Fibroblast of lung (primary cell): ENCODE measurements around the gene HP. TPM values are rescaled to one million over a fixed set of nuclear protein-coding genes. Genes with fewer than 3 reads are reported as not detected.
A peak's percentile ranks its signal among the peaks of the same experiment; 100 is the strongest.
"Not testable (repeated sequence)": the region's sequence is repeated elsewhere in the genome, so short reads cannot be mapped to it uniquely, and the experiment has no call there.

ENCODE experiments used
- DNase-seq, 2 donors: peaks; one replicate each; pipeline versions ENCODE4 v3.0.0 to v3.0.0-alpha.2; 2010; ENCODE audit warnings: low read depth in 2 of 2
- H2AFZ ChIP-seq: 2 replicates; pipeline ENCODE4 v1.5.1; 2012; ENCODE audit warnings: low read length, control low read depth, inconsistent platforms
- H3K27ac ChIP-seq: 2 replicates; pipeline ENCODE4 v1.5.1; 2011; ENCODE audit warnings: low read length, control low read depth; ENCODE audit not compliant: insufficient read depth
- H3K27me3 ChIP-seq: 2 replicates; pipeline ENCODE4 v1.5.1; 2011; ENCODE audit warnings: mild to moderate bottlenecking, low read length; ENCODE audit not compliant: control insufficient read depth, insufficient read depth
- H3K36me3 ChIP-seq: 2 replicates; pipeline ENCODE4 v1.5.1; 2011; ENCODE audit warnings: low read length; ENCODE audit not compliant: control insufficient read depth, insufficient read depth
- H3K4me1 ChIP-seq: 2 replicates; pipeline ENCODE4 v1.5.1; 2011; ENCODE audit warnings: low read length; ENCODE audit not compliant: control insufficient read depth, insufficient read depth; ENCODE audit errors: extremely low read depth
- H3K4me2 ChIP-seq: 2 replicates; pipeline ENCODE4 v1.5.1; 2011; ENCODE audit warnings: low read length, control low read depth; ENCODE audit not compliant: insufficient read depth; ENCODE audit errors: extremely low read depth
- H3K4me3 ChIP-seq, 4 experiments: fragments of 200-600 bp in 1 of 4; sonication (generic) in 1 of 4; replicated peaks in 1 of 4; 2 replicates each; pipeline ENCODE4 v1.5.1; 2011 to 2016; ENCODE audit warnings: low read length in 4 of 4, low read depth in 3 of 4, mild to moderate bottlenecking in 3 of 4, control low read depth in 2 of 4, inconsistent platforms in 1 of 4, mixed read lengths in 1 of 4; ENCODE audit not compliant: insufficient read depth in 1 of 4; ENCODE audit errors: control extremely low read depth in 1 of 4
- H3K79me2 ChIP-seq: 2 replicates; pipeline ENCODE4 v1.5.1; 2012; ENCODE audit warnings: mild to moderate bottlenecking, low read length, inconsistent platforms; ENCODE audit not compliant: control insufficient read depth, insufficient read depth
- H3K9ac ChIP-seq: 2 replicates; pipeline ENCODE4 v1.5.1; 2011; ENCODE audit warnings: mild to moderate bottlenecking, low read length, control low read depth; ENCODE audit not compliant: insufficient read depth
- H3K9me3 ChIP-seq: 2 replicates; pipeline ENCODE4 v1.5.1; 2012; ENCODE audit warnings: low read depth, low read length; ENCODE audit not compliant: control insufficient read depth, insufficient read depth
- H4K20me1 ChIP-seq: 2 replicates; pipeline ENCODE4 v1.5.1; 2011; ENCODE audit warnings: low read length; ENCODE audit not compliant: control insufficient read depth, insufficient read depth; ENCODE audit errors: extremely low read depth
- CTCF ChIP-seq, 2 donors: IDR thresholded peaks in 1 of 2; conservative IDR thresholded peaks in 1 of 2; 1 replicate in 1 of 2; 2 replicates in 1 of 2; pipeline ENCODE4 v1.5.1; 2011 to 2012; ENCODE audit warnings: low read length in 2 of 2, control low read depth in 1 of 2, inconsistent platforms in 1 of 2, low read depth in 1 of 2, mild to moderate bottlenecking in 1 of 2
- EZH2 ChIP-seq: IDR thresholded peaks from 2 replicates; pipeline ENCODE4 v1.5.1; 2012; ENCODE audit warnings: low read length, control low read depth, mild to moderate bottlenecking; ENCODE audit errors: missing control alignments
- polyA plus RNA-seq, 2 donors: library from polyadenylated mRNA; depleted of rRNA in 1 of 2; stranded (reverse) in 1 of 2; unstranded in 1 of 2; fragments of >200 nt; gene quantifications; 2 replicates each; pipeline ENCODE4 v1.2.1, GENCODE V29; 2011 to 2012; ENCODE audit warnings: missing spikeins in 1 of 2
- total RNA-seq: library from RNA; depleted of rRNA; stranded (reverse); fragments of >200 nt; gene quantifications from 2 replicates; pipeline ENCODE4 v1.2.1, GENCODE V29; 2014

The HP gene
- total and polyA plus RNA-seq, 2 donors (not counting 1 experiment from before 2014, with no cell fraction given): not detected

- no peaks in the 10 kb centered on the region for H3K27me3 ChIP-seq
- no peak for DNase-seq
- no peak for TF ChIP-seq EZH2
- TF ChIP-seq CTCF (conservative IDR thresholded peaks at IDR 0.05 in 1 of 2, IDR thresholded peaks at IDR 0.05 in 1 of 2; ENCODE audit: low read depth in 1 of 2, low read length in 2 of 2): no peak
These were observed 14.6 kb downstream of the HP start for GRCh38 chr16:72068930-72069329.

DNA sequence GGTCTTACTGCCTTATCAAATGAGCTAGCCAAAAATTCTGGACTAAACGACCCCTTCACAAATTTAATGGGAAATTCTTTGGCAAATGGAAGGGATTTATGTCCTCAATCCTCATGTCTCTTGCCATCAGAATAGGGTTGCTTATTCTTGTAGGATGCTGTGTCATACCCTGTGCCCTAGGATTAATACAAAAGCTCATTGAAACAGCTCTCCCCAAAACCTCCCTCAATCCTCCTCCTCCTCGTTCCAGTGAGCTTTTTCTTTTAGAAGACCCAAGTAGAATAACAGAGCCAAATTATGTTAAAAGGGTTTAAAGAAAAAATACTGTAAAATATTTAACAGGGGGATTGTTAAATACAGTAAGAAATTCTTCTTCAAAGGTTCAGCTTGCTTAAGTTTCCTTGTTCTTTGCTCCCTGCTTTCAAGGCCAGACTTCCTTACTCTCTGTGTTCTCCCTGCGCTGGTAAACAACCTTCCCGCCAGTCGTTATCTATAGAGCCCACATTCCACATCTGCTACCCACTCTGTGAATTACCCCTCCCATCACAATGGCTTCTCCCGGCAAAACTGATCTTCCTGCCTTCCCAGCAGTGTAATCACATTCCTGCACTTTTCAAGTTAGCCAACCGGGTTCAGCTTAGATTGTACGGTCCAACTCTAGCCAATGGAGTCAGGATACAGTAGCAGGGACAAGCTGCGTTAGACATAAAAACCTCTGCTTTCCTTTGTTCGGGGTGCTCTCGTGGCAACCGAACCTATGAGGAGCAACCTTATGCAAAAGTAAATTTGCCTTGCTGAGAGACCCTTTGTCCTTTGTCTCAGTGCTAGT, 18.4 kb downstream of the HP start:
- Histone ChIP-seq H3K9ac (no peak overlapping the region), H3K4me1 (no peaks in the 10 kb centered on the region), H3K79me2 (no peaks in the 10 kb centered on the region), H4K20me1 (no peaks in the 10 kb centered on the region), H3K4me3 (no peak overlapping the region), H3K36me3 (no peaks in the 10 kb centered on the region), H2AFZ (no peak overlapping the region), H3K27ac (no peak overlapping the region), H3K9me3 (no peaks in the 10 kb centered on the region), H3K27me3 (no peaks in the 10 kb centered on the region), H3K4me2 (no peak overlapping the region)
- no peak for TF ChIP-seq CTCF (conservative IDR thresholded peaks at IDR 0.05 in 1 of 2, IDR thresholded peaks at IDR 0.05 in 1 of 2; ENCODE audit: low read depth in 1 of 2, low read length in 2 of 2)
- no peak for TF ChIP-seq EZH2
- peak; percentile 23 to 49 for DNase-seq

More at GRCh38 chr16:72068930-72069329, 14.6 kb downstream of the HP start:
- H3K9ac ChIP-seq: no peak overlapping the region
- H2AFZ ChIP-seq: no peak overlapping the region
- H3K4me3 ChIP-seq: no peak overlapping the region
- no peaks in the 10 kb centered on the region for H3K9me3 ChIP-seq
- no peaks in the 10 kb centered on the region for H3K36me3 ChIP-seq
- H3K79me2 ChIP-seq: no peaks in the 10 kb centered on the region
- no peaks in the 10 kb centered on the region for H4K20me1 ChIP-seq
- no peaks in the 10 kb centered on the region for H3K4me1 ChIP-seq
- H3K27ac ChIP-seq: no peak overlapping the region
- H3K4me2 ChIP-seq: no peak overlapping the region

DNA sequence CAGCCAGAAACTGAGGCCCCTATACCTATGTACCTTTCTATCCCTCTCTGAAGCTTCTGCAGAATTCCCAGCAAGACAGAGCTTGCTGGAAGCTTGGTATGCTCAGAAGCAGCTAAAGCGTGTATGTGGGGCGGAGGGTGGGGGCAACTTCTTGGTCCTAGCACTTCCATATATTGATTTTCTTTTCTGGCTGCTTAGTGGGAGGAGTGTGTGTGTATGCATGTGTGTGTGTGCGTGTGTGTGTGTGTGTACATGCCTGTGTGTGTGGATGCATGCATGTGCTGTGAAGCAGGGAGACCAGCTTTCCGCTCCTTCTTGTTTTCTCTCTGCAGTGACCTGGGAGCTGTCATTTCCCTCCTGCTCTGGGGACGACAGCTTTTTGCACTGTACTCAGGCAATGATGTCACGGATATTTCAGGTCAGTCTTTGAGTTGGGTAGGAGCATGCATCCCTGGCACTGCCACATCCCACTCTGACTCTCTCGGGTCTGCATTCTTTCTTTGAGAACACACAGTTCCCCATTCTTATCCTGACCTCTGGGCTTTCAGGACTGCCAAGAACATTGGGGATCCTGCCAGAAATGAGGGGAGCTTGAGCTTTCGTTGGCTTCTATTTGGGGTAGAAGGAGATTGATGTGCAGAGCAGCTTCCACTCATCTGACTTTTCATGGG, 19.4 kb downstream of the HP start:
- Histone ChIP-seq H3K4me1 (no peaks in the 10 kb centered on the region), H3K9me3 (no peaks in the 10 kb centered on the region), H3K36me3 (no peaks in the 10 kb centered on the region), H4K20me1 (no peaks in the 10 kb centered on the region), H3K27ac (no peak overlapping the region), H3K9ac (no peak overlapping the region), H3K4me2 (no peak overlapping the region), H3K27me3 (no peaks in the 10 kb centered on the region), H3K79me2 (no peaks in the 10 kb centered on the region), H2AFZ (no peak overlapping the region), H3K4me3 (no peak overlapping the region)
- peak in 1 of 2 donors; percentile 56 for DNase-seq
- TF ChIP-seq CTCF (conservative IDR thresholded peaks at IDR 0.05 in 1 of 2, IDR thresholded peaks at IDR 0.05 in 1 of 2; ENCODE audit: low read depth in 1 of 2, low read length in 2 of 2): no peak
- TF ChIP-seq EZH2: no peak

DNA sequence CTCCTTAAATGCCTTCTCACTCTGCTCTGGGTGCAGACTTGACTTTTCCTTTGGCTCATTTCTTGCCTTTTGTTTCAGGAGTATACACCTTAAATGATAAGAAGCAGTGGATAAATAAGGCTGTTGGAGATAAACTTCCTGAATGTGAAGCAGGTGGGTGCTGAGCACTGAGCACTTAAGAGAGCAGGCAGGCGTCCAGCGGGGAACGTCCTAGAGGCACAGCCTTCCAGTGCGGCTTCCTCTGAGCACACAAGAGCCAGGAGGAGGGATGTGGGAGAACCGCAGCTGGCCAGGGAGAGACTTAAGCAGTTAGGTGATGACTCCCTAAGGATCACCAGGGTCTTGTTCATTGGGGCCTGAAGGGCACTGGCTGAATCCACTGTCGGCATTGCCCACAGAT, 20.8 kb downstream of the HP start:
- not testable (repeated sequence) for H3K36me3 ChIP-seq, H2AFZ ChIP-seq, H3K9ac ChIP-seq, H3K4me2 ChIP-seq, H3K4me3 ChIP-seq, H3K9me3 ChIP-seq, H4K20me1 ChIP-seq, H3K4me1 ChIP-seq, H3K27me3 ChIP-seq, H3K79me2 ChIP-seq, DNase-seq, H3K27ac ChIP-seq
